Subcutaneous abdominal adipose tissue (tissue), 5 donors: ENCODE results near the gene RTN1.

Source experiments
- H3K27ac ChIP-seq: one replicate; pipeline ENCODE4 v1.7.0; 2013; ENCODE audit warnings: low read depth, mild to moderate bottlenecking, inconsistent platforms, low read length, moderate library complexity
- H3K27me3 ChIP-seq, 5 donors: one replicate each; pipeline ENCODE4 v1.7.0; 2013; ENCODE audit warnings: low read length in 5 of 5, inconsistent platforms in 1 of 5; ENCODE audit not compliant: control insufficient read depth in 5 of 5, insufficient read depth in 4 of 5
- H3K36me3 ChIP-seq, 5 donors: one replicate each; pipeline ENCODE4 v1.7.0; 2013; ENCODE audit warnings: low read length in 5 of 5; ENCODE audit not compliant: control insufficient read depth in 5 of 5, insufficient read depth in 5 of 5
- H3K4me1 ChIP-seq, 5 donors: one replicate each; pipeline ENCODE4 v1.7.0; 2013; ENCODE audit warnings: low read length in 5 of 5, mild to moderate bottlenecking in 3 of 5, moderate library complexity in 1 of 5; ENCODE audit not compliant: control insufficient read depth in 5 of 5, insufficient read depth in 5 of 5
- H3K4me3 ChIP-seq, 5 donors: one replicate each; pipeline ENCODE4 v1.7.0; 2013; ENCODE audit warnings: low read length in 5 of 5, low read depth in 1 of 5
- H3K9ac ChIP-seq, 5 donors: one replicate each; pipeline ENCODE4 v1.7.0; 2013; ENCODE audit warnings: low read length in 5 of 5, mild to moderate bottlenecking in 4 of 5, moderate library complexity in 3 of 5
- H3K9me3 ChIP-seq, 5 donors: one replicate each; pipeline ENCODE4 v1.7.0; 2013; ENCODE audit warnings: low read length in 5 of 5; ENCODE audit not compliant: control insufficient read depth in 5 of 5
- donor health status: healthy.
- donor health status: healthy.
- donor health status: healthy.
- donor health status: healthy.
- donor health status: healthy.

RTN1 gene

GRCh38 chr14:59727073-59727661, 143.4 kb downstream of the RTN1 start:
- Histone ChIP-seq H3K27me3 (no peaks in the 10 kb centered on the region), H3K4me1 (no peaks in the 10 kb centered on the region), H3K9me3 (peaks cover 0 to 2% (median 0%) of the 10 kb centered on the region in 5 donors), H3K9ac (no peak overlapping the region), H3K27ac (no peak overlapping the region), H3K36me3 (peaks cover 0 to 10% (median 2%) of the 10 kb centered on the region in 5 donors), H3K4me3 (no peak overlapping the region)

GRCh38 chr14:59711080-59711479, 159.5 kb downstream of the RTN1 start:
- Histone ChIP-seq H3K27ac (no peak overlapping the region), H3K4me3 (no peak overlapping the region), H3K9ac (no peak overlapping the region), H3K9me3 (no peaks in the 10 kb centered on the region), H3K4me1 (peaks cover 0 to 12% (median 2%) of the 10 kb centered on the region in 5 donors), H3K27me3 (no peaks in the 10 kb centered on the region), H3K36me3 (peaks cover 0 to 3% (median 0%) of the 10 kb centered on the region in 5 donors)

GRCh38 chr14:59707778-59708561, 162.6 kb downstream of the RTN1 start:
- Histone ChIP-seq H3K9ac (no peak overlapping the region), H3K4me3 (no peak overlapping the region), H3K27ac (peak overlapping the region; percentile 33), H3K4me1 (peaks cover 0 to 37% (median 20%) of the 10 kb centered on the region in 5 donors), H3K36me3 (no peaks in the 10 kb centered on the region), H3K9me3 (no peaks in the 10 kb centered on the region), H3K27me3 (no peaks in the 10 kb centered on the region)

- H3K9ac ChIP-seq = no peak overlapping the region
- no peak overlapping the region for H3K27ac ChIP-seq
- no peak overlapping the region for H3K4me3 ChIP-seq
- H3K4me1 ChIP-seq = peaks cover 0 to 40% (median 20%) of the 10 kb centered on the region in 5 donors
- no peaks in the 10 kb centered on the region for H3K36me3 ChIP-seq
- H3K27me3 ChIP-seq = no peaks in the 10 kb centered on the region
- peaks cover 0 to 5% (median 0%) of the 10 kb centered on the region in 5 donors for H3K9me3 ChIP-seq
Observed at GRCh38 chr14:59705866-59706265, 164.7 kb downstream of the RTN1 start.

- Histone ChIP-seq H3K9ac (no peak overlapping the region), H3K27ac (no peak overlapping the region), H3K4me3 (no peak overlapping the region), H3K9me3 (peaks cover 0 to 5% (median 0%) of the 10 kb centered on the region in 5 donors), H3K4me1 (peaks cover 0 to 40% (median 20%) of the 10 kb centered on the region in 5 donors), H3K36me3 (no peaks in the 10 kb centered on the region), H3K27me3 (no peaks in the 10 kb centered on the region)
Observed at GRCh38 chr14:59705245-59705644, 165.3 kb downstream of the RTN1 start.

- H3K9ac ChIP-seq = no peak overlapping the region
- peaks cover 0 to 5% (median 0%) of the 10 kb centered on the region in 5 donors for H3K9me3 ChIP-seq
- no peaks in the 10 kb centered on the region for H3K36me3 ChIP-seq
- H3K4me1 ChIP-seq = peaks cover 0 to 40% (median 20%) of the 10 kb centered on the region in 5 donors
- H3K27me3 ChIP-seq = no peaks in the 10 kb centered on the region
- peak overlapping the region; percentile 73 for H3K27ac ChIP-seq
- H3K4me3 ChIP-seq = no peak overlapping the region
Observed at GRCh38 chr14:59704054-59704645, 166.4 kb downstream of the RTN1 start.

GRCh38 chr14:59699442-59699841, 171.1 kb downstream of the RTN1 start:
- no peak overlapping the region for H3K9ac ChIP-seq
- peaks cover 0 to 31% (median 17%) of the 10 kb centered on the region in 5 donors for H3K4me1 ChIP-seq
- no peaks in the 10 kb centered on the region for H3K36me3 ChIP-seq
- H3K9me3 ChIP-seq = peaks cover 0 to 5% (median 0%) of the 10 kb centered on the region in 5 donors
- H3K4me3 ChIP-seq = no peak overlapping the region
- H3K27me3 ChIP-seq = no peaks in the 10 kb centered on the region
- H3K27ac ChIP-seq = no peak overlapping the region

GRCh38 chr14:59698793-59699192, 171.8 kb downstream of the RTN1 start:
- no peaks in the 10 kb centered on the region for H3K36me3 ChIP-seq
- no peak overlapping the region for H3K4me3 ChIP-seq
- no peak overlapping the region for H3K27ac ChIP-seq

GRCh38 chr14:59695198-59695597, 175.4 kb downstream of the RTN1 start:
- Histone ChIP-seq H3K27ac (no peak overlapping the region), H3K27me3 (no peaks in the 10 kb centered on the region), H3K36me3 (no peaks in the 10 kb centered on the region), H3K9me3 (peaks cover 0 to 5% (median 0%) of the 10 kb centered on the region in 5 donors), H3K9ac (no peak overlapping the region), H3K4me3 (no peak overlapping the region), H3K4me1 (peaks cover 0 to 18% (median 6%) of the 10 kb centered on the region in 5 donors)

More at GRCh38 chr14:59698793-59699192, 171.8 kb downstream of the RTN1 start:
- Histone ChIP-seq H3K27me3 (no peaks in the 10 kb centered on the region), H3K4me1 (peaks cover 0 to 27% (median 12%) of the 10 kb centered on the region in 5 donors), H3K9me3 (peaks cover 0 to 5% (median 0%) of the 10 kb centered on the region in 5 donors), H3K9ac (no peak overlapping the region)

- Histone ChIP-seq H3K9me3 (peaks cover 0 to 5% (median 3%) of the 10 kb centered on the region in 5 donors), H3K4me1 (peaks cover 0 to 10% (median 0%) of the 10 kb centered on the region in 5 donors), H3K36me3 (no peaks in the 10 kb centered on the region), H3K4me3 (no peak overlapping the region), H3K27ac (no peak overlapping the region), H3K9ac (no peak overlapping the region), H3K27me3 (no peaks in the 10 kb centered on the region)
Observed at GRCh38 chr14:59691266-59691665, 179.3 kb downstream of the RTN1 start.
